PC-9 (cell line): ENCODE data around the gene OPN3. TPM values are rescaled to one million over a fixed set of nuclear protein-coding genes. Genes with fewer than 3 reads are reported as not detected.
A peak's percentile ranks its signal among the peaks of the same experiment; 100 is the strongest.

Experiments
- BruUV-seq: library from RNA; stranded (reverse); fragments of 400-500 nt; replicated peaks from 2 replicates; lab custom pipeline; 2021; lab: Mats Ljungman, UMichigan
- CTCF ChIA-PET: fragments of 300-600 bp; sonication (Branson Sonifier 250); formaldehyde crosslinking; loops from one replicate; lab custom pipeline; 2022; ENCODE audit warnings: antibody characterized with exemption; lab: Charles Lee
- POLR2A ChIA-PET: fragments of 300-600 bp; sonication (Branson Sonifier 250); formaldehyde crosslinking; loops from one replicate; lab custom pipeline; 2022; ENCODE audit warnings: antibody characterized with exemption; ENCODE audit not compliant: unreplicated experiment; lab: Charles Lee
- DNase-seq, 2 experiments: peaks; one replicate each; pipeline versions ENCODE4 v3.0.0 to v3.0.0-alpha.2; 2015 to 2022; ENCODE audit warnings: mixed read lengths in 1 of 2
- H2AFZ ChIP-seq: fragments of 200-600 bp; sonication (generic); 2 replicates; pipeline ENCODE4 v1.8.1; 2017; ENCODE audit warnings: antibody characterized with exemption
- H3F3A ChIP-seq: fragments of 200-600 bp; sonication (generic); 2 replicates; pipeline ENCODE4 v1.8.1; 2017; ENCODE audit warnings: antibody characterized with exemption, mild to moderate bottlenecking, low read depth; ENCODE audit not compliant: insufficient read depth
- H3K27ac ChIP-seq: fragments of 200-600 bp; sonication (generic); 2 replicates; pipeline ENCODE4 v1.6.1; 2016; ENCODE audit warnings: mixed run types
- H3K27me3 ChIP-seq: fragments of 200-600 bp; sonication (generic); 2 replicates; pipeline ENCODE4 v1.6.1; 2016; ENCODE audit warnings: low read depth, mixed run types; ENCODE audit not compliant: insufficient read depth
- H3K36me3 ChIP-seq: fragments of 200-600 bp; sonication (generic); 2 replicates; pipeline ENCODE4 v1.6.1; 2016; ENCODE audit warnings: low read depth, mixed run types
- H3K4me1 ChIP-seq: fragments of 200-600 bp; sonication (generic); replicated peaks from 2 replicates; pipeline ENCODE4 v1.6.1; 2016; ENCODE audit warnings: mixed run types; ENCODE audit not compliant: insufficient read depth
- H3K4me2 ChIP-seq: fragments of 200-600 bp; sonication (generic); 2 replicates; pipeline ENCODE4 v1.6.1; 2017; ENCODE audit warnings: mixed run types
- H3K4me3 ChIP-seq: fragments of 200-600 bp; sonication (generic); 2 replicates; pipeline ENCODE4 v1.6.1; 2016; ENCODE audit warnings: mixed run types
- H3K79me2 ChIP-seq: fragments of 200-600 bp; sonication (generic); 2 replicates; pipeline ENCODE4 v1.6.1; 2017; ENCODE audit warnings: low read depth, mixed run types
- H3K9me2 ChIP-seq: fragments of 200-600 bp; sonication (generic); 2 replicates; pipeline ENCODE4 v1.8.1; 2017; ENCODE audit warnings: mild to moderate bottlenecking; ENCODE audit not compliant: insufficient read depth
- H3K9me3 ChIP-seq: fragments of 200-600 bp; sonication (generic); 2 replicates; pipeline ENCODE4 v1.8.1; 2016; ENCODE audit warnings: low read depth; ENCODE audit not compliant: insufficient read depth
- H4K20me1 ChIP-seq: fragments of 200-600 bp; sonication (generic); 2 replicates; pipeline ENCODE4 v1.8.1; 2017; ENCODE audit not compliant: insufficient read depth
- CTCF ChIP-seq: fragments of 200-600 bp; sonication (generic); conservative IDR thresholded peaks from 2 replicates; pipeline ENCODE4 v1.6.1; 2017; ENCODE audit warnings: mixed run types, antibody characterized with exemption, mild to moderate bottlenecking, moderate library complexity
- EZH2 ChIP-seq: fragments of 200-600 bp; sonication (generic); IDR thresholded peaks from 2 replicates; pipeline ENCODE4 v1.8.0; 2017; ENCODE audit warnings: antibody characterized with exemption, low read depth
- intact Hi-C: fragments of 100-400 bp; cut with micrococcal nuclease; formaldehyde crosslinking; loops from one replicate; pipeline ENCODE4 v1.10.0; 2022; ENCODE audit not compliant: unreplicated experiment
- total RNA-seq: library from RNA; stranded (reverse); gene quantifications from 2 replicates; pipeline ENCODE4 v1.2.3, GENCODE V29; 2021

The OPN3 gene
- total RNA-seq, 1 experiment from 2014 or later = 62.7 TPM

- no TSS peak for BruUV-seq
- H3K4me3 ChIP-seq = no peak overlapping the region
- no peak overlapping the region for H2AFZ ChIP-seq
- ChIA-PET CTCF (no interaction called here), POLR2A (no interaction called here)
- no peaks in the 10 kb centered on the region for H3K9me3 ChIP-seq
- H3K36me3 ChIP-seq = no peaks in the 10 kb centered on the region
- no peaks in the 10 kb centered on the region for H3K79me2 ChIP-seq
- no peaks in the 10 kb centered on the region for H3K27me3 ChIP-seq
- no peaks in the 10 kb centered on the region for H4K20me1 ChIP-seq
- no peaks in the 10 kb centered on the region for H3F3A ChIP-seq
- peaks cover 10% of the 10 kb centered on the region; the same call in 1 of the 2 replicates for H3K4me1 ChIP-seq
- intact Hi-C loops = no loop called here
- no peak overlapping the region for H3K4me2 ChIP-seq
- H3K27ac ChIP-seq = no peak overlapping the region
- peaks cover 4% of the 10 kb centered on the region for H3K9me2 ChIP-seq
- DNase-seq = no peak
- TF ChIP-seq CTCF = no peak
- TF ChIP-seq EZH2 = no peak
Measured at GRCh38 chr1:241560146-241560848, 79.9 kb downstream of the OPN3 start.

GRCh38 chr1:241557551-241558193 is 82.5 kb downstream of the OPN3 start:
- no peaks in the 10 kb centered on the region; the same call in none of the 2 replicates for H3K9me2 ChIP-seq
- no peak overlapping the region for H3K4me3 ChIP-seq
- peak overlapping the region; percentile 8; the same call in 1 of the 2 replicates for H3K4me2 ChIP-seq
- intact Hi-C loops = no loop called here
- no peaks in the 10 kb centered on the region for H3K79me2 ChIP-seq
- POLR2A ChIA-PET = no interaction called here
- H3K27me3 ChIP-seq = no peaks in the 10 kb centered on the region
- TF ChIP-seq CTCF (no peak), EZH2 (no peak)
- no peaks in the 10 kb centered on the region for H3K36me3 ChIP-seq
- peaks cover 10% of the 10 kb centered on the region; the same call in 1 of the 2 replicates for H3K4me1 ChIP-seq
- no peak overlapping the region for H3K27ac ChIP-seq
- H3K9me3 ChIP-seq = no peaks in the 10 kb centered on the region
- no peaks in the 10 kb centered on the region for H3F3A ChIP-seq
- H2AFZ ChIP-seq = peak overlapping the region; percentile 33; the same call in 1 of the 2 replicates
- BruUV-seq = no TSS peak
- DNase-seq = no peak
- CTCF ChIA-PET = no interaction called here
- H4K20me1 ChIP-seq = no peaks in the 10 kb centered on the region

- no TSS peak for BruUV-seq
- TF ChIP-seq CTCF (no peak), EZH2 (no peak)
- H3F3A ChIP-seq = no peaks in the 10 kb centered on the region
- ChIA-PET CTCF (no interaction called here), POLR2A (no interaction called here)
- H3K27ac ChIP-seq = no peak overlapping the region
- H3K36me3 ChIP-seq = no peaks in the 10 kb centered on the region
- DNase-seq = no peak
- H2AFZ ChIP-seq = no peak overlapping the region
- no peaks in the 10 kb centered on the region for H3K27me3 ChIP-seq
- no peak overlapping the region for H3K4me3 ChIP-seq
- intact Hi-C loops = no loop called here
- no peaks in the 10 kb centered on the region; the same call in none of the 2 replicates for H3K9me2 ChIP-seq
- H3K79me2 ChIP-seq = no peaks in the 10 kb centered on the region
- H3K4me2 ChIP-seq = no peak overlapping the region
- H3K9me3 ChIP-seq = no peaks in the 10 kb centered on the region
- H4K20me1 ChIP-seq = no peaks in the 10 kb centered on the region
- peaks cover 10% of the 10 kb centered on the region; the same call in 1 of the 2 replicates for H3K4me1 ChIP-seq
Measured at GRCh38 chr1:241557031-241557430, 83.1 kb downstream of the OPN3 start.
